Testis (tissue), 2 donors: ENCODE results near the gene ZNF784.

ENCODE experiments used
- CTCF ChIP-seq, 3 experiments: fragments of 450-650 bp in 2 of 3; fragments of 200-600 bp in 1 of 3; sonication (generic) in 1 of 3; IDR thresholded peaks; one replicate each; pipeline ENCODE4 v1.5.1; 2016 to 2019; ENCODE audit warnings: antibody characterized with exemption in 3 of 3, mild to moderate bottlenecking in 2 of 3, moderate library complexity in 1 of 3
- POLR2A ChIP-seq: fragments of 450-650 bp; IDR thresholded peaks from one replicate; pipeline ENCODE4 v1.6.1; 2017; ENCODE audit warnings: antibody characterized with exemption, mild to moderate bottlenecking, moderate library complexity

GRCh38 chr19:55668603-55669348 is 44.4 kb upstream of the ZNF784 start:
- TF ChIP-seq CTCF (IDR thresholded peaks at IDR 0.05) (no peak), POLR2A (no peak)
